ENCODE results near the gene RBCK1. TPM values are rescaled to one million over a fixed set of nuclear protein-coding genes. Genes with fewer than 3 reads are reported as not detected.
A peak's percentile ranks its signal among the peaks of the same experiment; 100 is the strongest.
"Not testable (repeated sequence)": the region's sequence is repeated elsewhere in the genome, so short reads cannot be mapped to it uniquely, and the experiment has no call there.

The RBCK1 gene
- total RNA-seq, 1 donor from 2014 or later: 43.7 TPM

- intact Hi-C loops (cut with DNase I); DNase-seq (ENCODE audit: missing footprints); ATAC-seq: not testable (repeated sequence)
Observed at GRCh38 chr20:476561-477249, 68.6 kb downstream of the RBCK1 start.

- ATAC-seq (peak; percentile 55), DNase-seq (ENCODE audit: missing footprints) (no peak)
- intact Hi-C loops (cut with DNase I): no loop called here
Observed at GRCh38 chr20:478010-478948, 70.2 kb downstream of the RBCK1 start.

- DNase-seq (ENCODE audit: missing footprints) (no peak), ATAC-seq (no peak)
- intact Hi-C loops (cut with DNase I): loop anchor here (1.0 kb wide), 1 partner anchor 125 kb away; no protein-coding TSS in a partner anchor
Observed at GRCh38 chr20:478949-479429, 70.9 kb downstream of the RBCK1 start.

GRCh38 chr20:479487-479886 lies 71.4 kb downstream of the RBCK1 start:
- intact Hi-C loops (cut with DNase I): loop anchor here (1.0 kb wide), 1 partner anchor 125 kb away; no protein-coding TSS in a partner anchor

GRCh38 chr20:480044-480443 lies 71.9 kb downstream of the RBCK1 start:
- ATAC-seq (no peak), DNase-seq (ENCODE audit: missing footprints) (no peak)
- intact Hi-C loops (cut with DNase I): no loop called here

More at GRCh38 chr20:479487-479886, 71.4 kb downstream of the RBCK1 start:
- ATAC-seq (no peak), DNase-seq (ENCODE audit: missing footprints) (no peak)

- ATAC-seq: no peak
- DNase-seq (ENCODE audit: missing footprints): no peak
- intact Hi-C loops (cut with DNase I): no loop called here
Observed at GRCh38 chr20:481167-481566, 73.1 kb downstream of the RBCK1 start.

Other genes with a start within 250 kb of the RBCK1 start
- not detected for gene DEFB128, start 218.6 kb upstream of the RBCK1 start, total RNA-seq
- gene DEFB129, start 181.0 kb upstream of the RBCK1 start, total RNA-seq: not detected
- not detected for gene DEFB132, start 150.6 kb upstream of the RBCK1 start, total RNA-seq
- gene C20orf96, start 117.5 kb upstream of the RBCK1 start, total RNA-seq: 5.4 TPM
- 11.0 TPM for gene ZCCHC3, start 110.7 kb upstream of the RBCK1 start, total RNA-seq
- 16.5 TPM for gene SOX12, start 82.7 kb upstream of the RBCK1 start, total RNA-seq
- 19.8 TPM for gene NRSN2, start 61.2 kb upstream of the RBCK1 start, total RNA-seq
- gene TRIB3, start 27.5 kb upstream of the RBCK1 start, total RNA-seq: 0.65 TPM
- 25.2 TPM for gene TBC1D20, start 54.2 kb downstream of the RBCK1 start, total RNA-seq
- 111 TPM for gene CSNK2A1, start 135.5 kb downstream of the RBCK1 start, total RNA-seq
- 13.1 TPM for gene TCF15, start 202.0 kb downstream of the RBCK1 start, total RNA-seq
- gene SRXN1, start 244.9 kb downstream of the RBCK1 start, total RNA-seq: 40.4 TPM